Fibroblast of the aortic adventitia (primary cell): ENCODE results near the gene KAT2B. TPM values are rescaled to one million over a fixed set of nuclear protein-coding genes. Genes with fewer than 3 reads are reported as not detected.

Source experiments
- DNase-seq: peaks from one replicate; pipeline ENCODE4 v3.0.0-alpha.2; 2010; ENCODE audit warnings: low read depth
- H3K4me3 ChIP-seq: 2 replicates; pipeline ENCODE4 v1.5.1; 2011; ENCODE audit warnings: low read depth, mild to moderate bottlenecking, control low read depth, low read length, moderate library complexity
- CTCF ChIP-seq: IDR thresholded peaks from 2 replicates; pipeline ENCODE4 v1.5.1; 2011; ENCODE audit warnings: mild to moderate bottlenecking, low read length, control low read depth, inconsistent platforms; ENCODE audit not compliant: insufficient read depth
- total RNA-seq: library from RNA; depleted of rRNA; stranded (reverse); fragments of >200 nt; gene quantifications from 2 replicates; pipeline ENCODE4 v1.2.3, GENCODE V29; 2012; ENCODE audit warnings: low replicate concordance

Gene KAT2B
- total RNA-seq, 1 donor: 14.3 TPM

GRCh38 chr3:20072422-20072821, 32.2 kb downstream of the KAT2B start:
- no peak overlapping the region for H3K4me3 ChIP-seq
- TF ChIP-seq CTCF: no peak
- no peak for DNase-seq

GRCh38 chr3:20073068-20073467, 32.8 kb downstream of the KAT2B start:
- DNase-seq: no peak
- H3K4me3 ChIP-seq: no peak overlapping the region
- TF ChIP-seq CTCF: no peak

- no peak overlapping the region for H3K4me3 ChIP-seq
- DNase-seq: no peak
- no peak for TF ChIP-seq CTCF
These were observed 33.4 kb downstream of the KAT2B start for GRCh38 chr3:20073683-20074082.

GRCh38 chr3:20074226-20075063, 34.2 kb downstream of the KAT2B start:
- H3K4me3 ChIP-seq: no peak overlapping the region
- no peak for TF ChIP-seq CTCF
- peak; percentile 71 for DNase-seq

- DNase-seq: no peak
- H3K4me3 ChIP-seq: no peak overlapping the region
- TF ChIP-seq CTCF: no peak
These were observed 35.0 kb downstream of the KAT2B start for GRCh38 chr3:20075197-20075596.

GRCh38 chr3:20076296-20076997, 36.2 kb downstream of the KAT2B start:
- no peak overlapping the region for H3K4me3 ChIP-seq
- DNase-seq: no peak
- no peak for TF ChIP-seq CTCF
